Stromal cell of bone marrow (primary cell): Measurements from ENCODE around the gene ERGIC1.

Source experiments
- DNase-seq: peaks from one replicate; pipeline ENCODE4 v3.0.0-alpha.2; 2012; ENCODE audit warnings: low read depth

The ERGIC1 gene

DNA sequence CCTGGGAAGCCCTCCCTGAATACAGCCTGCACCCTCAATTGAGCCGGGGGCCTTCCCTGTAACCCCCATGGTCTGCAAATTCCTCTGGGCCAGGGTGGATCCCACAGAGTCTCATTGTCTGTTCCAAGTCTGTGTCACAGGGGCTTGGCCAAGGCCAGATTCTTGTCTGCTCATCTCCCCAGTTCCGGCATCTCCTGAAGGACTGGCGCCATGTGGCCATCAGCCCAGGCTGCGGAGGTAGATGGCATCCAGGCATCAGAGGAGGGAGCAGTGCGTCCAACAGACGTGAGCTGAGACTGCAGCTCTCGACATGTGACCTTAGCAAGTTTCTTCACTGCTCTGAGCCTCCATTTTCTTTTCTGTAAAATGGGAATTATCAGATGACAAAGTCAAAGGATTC lies 87.9 kb downstream of the ERGIC1 start:
- no peak for DNase-seq

DNA sequence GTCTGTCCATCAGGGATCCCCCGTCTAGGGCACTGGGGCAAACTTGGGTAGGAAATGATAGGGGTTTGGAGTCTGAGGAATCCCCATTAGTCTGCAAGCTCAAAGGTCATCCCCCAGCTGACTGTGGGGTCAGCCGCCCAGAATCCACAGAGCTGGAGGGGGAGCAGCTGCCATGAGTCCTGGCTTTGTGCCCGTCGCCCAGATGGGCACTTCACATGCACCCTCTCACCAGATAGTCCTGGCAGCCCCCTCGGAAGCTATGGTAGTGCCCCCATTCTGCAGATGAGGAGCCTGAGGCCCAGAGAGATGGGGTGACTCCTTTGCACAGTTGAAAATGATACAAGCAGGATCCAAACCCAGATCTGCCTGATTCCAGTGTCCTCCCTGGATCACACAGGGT lies 89.5 kb downstream of the ERGIC1 start:
- DNase-seq: no peak

DNA sequence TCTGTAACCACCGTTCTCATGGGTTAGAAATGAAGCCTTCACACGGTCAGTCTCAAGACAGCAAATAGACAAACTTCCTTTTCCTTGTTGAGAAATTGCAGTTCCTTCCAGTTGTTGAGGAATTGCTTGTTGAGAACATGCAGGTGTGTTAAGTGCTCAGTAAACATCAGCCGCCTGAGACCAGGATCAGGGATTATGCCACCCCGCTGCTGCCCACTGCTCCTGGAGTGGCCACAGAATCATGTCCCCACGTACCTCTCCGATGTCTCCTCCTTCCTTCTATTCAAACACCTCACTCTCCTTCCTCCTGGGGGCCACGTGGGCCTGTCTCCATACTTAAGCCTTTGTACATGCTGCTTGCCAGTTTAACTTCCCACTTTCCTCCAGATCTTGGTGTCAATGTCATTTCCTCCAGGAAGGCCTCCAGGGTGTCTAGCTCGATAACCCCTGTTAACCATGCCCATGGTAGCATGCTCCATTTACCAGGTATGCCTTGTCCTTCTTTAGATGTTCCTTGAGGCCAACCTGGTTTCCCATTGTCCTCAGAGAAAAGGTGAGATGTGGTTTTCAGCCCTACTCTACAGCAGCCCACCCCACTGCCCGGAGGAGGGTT lies 91.4 kb downstream of the ERGIC1 start:
- DNase-seq: no peak

DNA sequence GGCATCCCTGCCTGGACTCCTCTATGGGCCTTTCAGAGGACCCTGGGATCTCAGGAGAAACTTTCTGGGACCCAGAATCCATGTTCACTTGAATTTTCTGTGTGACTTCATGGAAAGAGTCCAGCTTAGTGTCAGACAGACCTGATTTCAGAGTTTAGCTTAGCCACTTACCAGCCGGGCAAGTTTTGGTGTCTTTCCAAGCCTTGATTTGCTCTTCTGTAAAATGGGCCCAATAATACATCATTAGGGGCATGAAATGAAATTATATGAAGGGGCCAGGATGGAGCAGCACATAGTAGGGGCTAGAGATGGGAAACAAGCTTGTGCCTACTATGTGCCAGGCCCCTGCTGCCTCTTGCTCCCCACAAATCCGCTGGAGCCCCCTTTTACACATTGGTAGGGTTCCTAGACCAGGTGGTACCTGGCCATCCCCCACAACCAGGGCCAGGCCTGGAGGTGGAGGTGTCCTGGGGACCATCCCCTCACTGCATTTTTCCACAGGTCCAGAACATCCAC lies 92.0 kb downstream of the ERGIC1 start:
- no peak for DNase-seq

DNA sequence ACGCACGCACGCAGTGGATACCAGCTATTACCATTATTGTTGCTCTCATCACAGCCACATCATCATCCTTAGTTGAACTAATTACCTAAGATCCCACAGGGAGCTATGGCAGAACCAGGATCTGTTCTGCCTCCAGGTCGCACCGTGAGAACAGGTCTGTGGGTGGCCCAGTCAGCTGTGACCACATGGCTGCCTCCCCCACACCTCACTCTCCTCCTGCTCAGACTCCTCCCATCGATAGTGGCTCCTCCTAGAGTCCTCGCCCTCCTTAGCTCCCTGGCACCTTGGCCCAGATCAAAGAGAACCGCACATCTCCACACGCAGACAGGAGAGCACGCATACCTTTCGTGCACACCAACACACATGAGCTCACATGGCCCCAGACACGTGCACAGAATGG lies 92.7 kb downstream of the ERGIC1 start:
- no peak for DNase-seq

DNA sequence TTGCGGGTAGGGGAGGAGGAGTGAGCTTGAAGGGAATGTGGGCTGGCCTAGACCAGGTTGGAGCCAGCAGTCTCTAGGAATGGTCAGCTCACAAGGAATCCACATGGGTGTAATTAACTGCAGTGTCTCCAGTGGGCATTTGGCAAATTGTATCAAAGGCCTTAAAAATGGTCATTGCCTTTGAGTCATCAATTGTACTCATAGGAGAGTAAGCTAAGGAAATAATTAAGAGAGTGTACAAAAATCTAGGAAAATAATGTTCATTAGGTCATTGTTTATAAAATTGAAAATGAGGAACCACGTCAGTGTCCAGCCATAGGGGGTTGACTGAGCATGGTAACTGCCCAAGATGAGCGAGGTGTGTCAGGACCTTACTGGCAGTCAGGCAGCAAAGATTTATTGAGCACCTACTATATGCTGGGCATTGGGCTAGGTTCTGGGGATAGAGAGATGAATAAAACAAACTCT lies 95.4 kb downstream of the ERGIC1 start:
- no peak for DNase-seq

DNA sequence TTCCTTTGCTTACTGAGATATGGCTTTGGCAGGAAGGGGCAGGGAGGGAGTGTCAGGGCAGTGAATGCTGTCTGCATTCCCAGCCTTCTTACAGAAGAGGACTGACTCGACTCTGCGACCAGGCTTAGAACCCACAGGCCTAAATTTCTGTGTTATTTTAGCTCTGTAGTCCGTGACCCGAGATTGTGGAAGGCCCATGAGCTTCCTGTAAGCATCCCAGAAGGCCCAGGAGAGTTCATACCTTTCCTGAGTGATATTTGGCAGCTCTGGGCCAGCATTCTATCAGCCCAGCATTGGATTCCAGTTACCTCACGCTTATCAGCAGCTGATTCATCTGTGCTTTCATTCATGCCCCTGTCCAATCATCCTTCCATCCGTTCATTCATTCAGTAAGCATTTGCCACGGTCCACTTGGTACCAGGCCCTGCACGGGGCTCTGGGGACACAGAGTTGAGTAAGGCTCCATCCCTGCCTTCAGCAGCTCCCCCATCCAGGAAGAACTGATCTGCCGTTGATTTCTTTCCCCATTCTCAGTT lies 97.0 kb downstream of the ERGIC1 start:
- peak; percentile 88 for DNase-seq

DNA sequence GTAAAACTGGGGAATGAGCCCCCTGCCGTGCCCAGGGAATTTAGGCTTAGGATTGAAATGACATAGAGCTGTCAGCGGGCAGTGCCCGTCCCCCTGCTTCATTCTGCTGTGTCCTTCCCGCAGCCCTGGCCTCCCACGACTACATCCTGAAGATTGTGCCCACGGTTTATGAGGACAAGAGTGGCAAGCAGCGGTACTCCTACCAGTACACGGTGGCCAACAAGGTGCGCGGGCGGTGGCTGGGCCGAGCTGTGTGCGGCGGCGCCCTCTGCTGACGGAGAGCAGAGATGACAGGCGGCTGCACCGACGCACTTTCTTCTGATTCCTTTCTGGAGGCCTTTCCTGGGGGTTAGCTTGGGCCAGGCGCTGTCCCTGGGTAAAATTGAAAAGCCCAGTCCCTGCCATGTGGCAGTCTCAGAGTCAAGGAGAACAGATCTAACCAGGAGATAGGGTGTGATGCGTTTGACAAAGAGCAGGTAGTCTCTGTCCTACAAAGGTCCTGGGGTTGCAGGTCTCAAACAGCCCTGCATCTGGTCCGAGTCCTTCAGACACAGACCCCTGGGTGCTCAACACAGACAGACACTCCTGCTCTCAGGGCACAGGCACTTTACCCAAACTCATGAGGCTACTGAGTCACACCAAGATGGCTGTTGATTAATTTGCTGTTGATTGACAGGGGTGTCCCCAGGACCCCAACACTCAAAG lies 98.4 kb downstream of the ERGIC1 start:
- no peak for DNase-seq

DNA sequence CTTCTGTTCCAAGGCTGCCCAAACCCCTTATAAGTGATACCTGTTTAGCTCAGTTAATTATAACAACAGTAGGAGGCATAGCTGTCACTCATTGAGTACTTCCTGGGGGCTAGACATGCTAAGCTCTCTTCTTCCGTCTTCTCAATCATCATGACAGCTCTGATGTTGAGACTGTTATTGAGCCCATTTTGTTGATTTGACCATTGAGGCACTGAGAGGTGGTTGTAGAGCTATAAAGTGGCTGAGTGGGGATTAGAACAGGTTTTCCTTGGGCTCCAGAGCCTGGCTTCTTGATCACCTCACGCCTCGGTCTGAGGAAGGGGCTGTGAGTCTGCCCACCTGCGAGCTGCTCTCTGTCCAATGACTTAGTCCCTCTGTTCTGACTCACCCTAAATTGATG lies 99.2 kb downstream of the ERGIC1 start:
- no peak for DNase-seq

DNA sequence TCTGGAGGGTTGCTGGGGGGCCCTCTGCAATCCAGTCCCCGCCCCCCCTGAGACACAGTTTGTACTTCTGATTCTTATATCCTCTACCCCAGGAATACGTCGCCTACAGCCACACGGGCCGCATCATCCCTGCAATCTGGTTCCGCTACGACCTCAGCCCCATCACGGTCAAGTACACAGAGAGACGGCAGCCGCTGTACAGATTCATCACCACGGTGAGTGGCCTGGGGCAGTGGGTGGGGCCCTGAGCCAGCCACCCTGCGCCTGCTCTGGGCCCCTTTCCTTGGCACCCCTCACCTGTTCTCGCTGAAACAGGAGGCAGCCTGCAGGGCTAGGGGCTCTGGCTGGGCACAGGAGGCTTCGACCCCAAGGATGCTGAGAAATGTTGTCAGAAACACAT lies 101.0 kb downstream of the ERGIC1 start:
- no peak for DNase-seq

DNA sequence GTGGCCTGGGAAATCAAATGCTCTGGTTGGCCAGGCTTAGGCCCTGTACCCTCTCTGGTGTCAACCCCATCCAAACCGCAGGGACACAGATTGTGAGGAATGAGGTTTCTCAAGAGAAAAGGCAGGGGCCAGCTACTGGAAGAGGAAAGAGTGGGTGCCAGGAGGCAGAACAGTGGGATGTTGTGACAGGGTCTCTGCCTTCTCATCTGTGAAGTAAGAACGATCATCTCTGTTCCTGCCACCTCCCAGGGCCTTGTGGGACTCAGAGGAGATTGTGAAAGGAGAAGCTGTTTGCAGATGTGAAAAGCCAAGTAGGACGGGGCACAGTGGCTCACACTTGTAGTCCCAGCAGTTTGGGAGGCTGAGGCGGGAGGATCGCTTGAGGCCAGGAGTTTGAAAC lies 102.3 kb downstream of the ERGIC1 start:
- DNase-seq: no peak

DNA sequence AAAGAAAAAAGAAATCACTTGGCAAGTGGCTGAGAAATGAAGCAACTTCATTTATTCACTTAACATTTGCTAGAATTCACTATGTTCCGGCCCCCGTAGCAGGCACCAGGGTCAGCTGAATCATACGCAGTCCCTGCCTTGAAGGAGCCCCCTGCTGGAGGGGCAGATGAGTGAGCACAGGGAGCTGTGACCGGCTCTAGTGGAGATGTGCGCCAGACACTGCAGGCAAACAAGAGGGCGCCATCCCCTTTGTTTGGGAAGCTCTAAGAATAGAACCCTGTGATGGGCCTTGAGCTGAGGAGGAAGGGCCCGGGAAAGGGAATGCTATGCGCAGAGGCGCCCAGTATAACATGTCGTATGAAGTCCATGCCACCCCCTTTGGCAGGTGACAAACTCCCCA lies 105.0 kb downstream of the ERGIC1 start:
- DNase-seq: no peak

DNA sequence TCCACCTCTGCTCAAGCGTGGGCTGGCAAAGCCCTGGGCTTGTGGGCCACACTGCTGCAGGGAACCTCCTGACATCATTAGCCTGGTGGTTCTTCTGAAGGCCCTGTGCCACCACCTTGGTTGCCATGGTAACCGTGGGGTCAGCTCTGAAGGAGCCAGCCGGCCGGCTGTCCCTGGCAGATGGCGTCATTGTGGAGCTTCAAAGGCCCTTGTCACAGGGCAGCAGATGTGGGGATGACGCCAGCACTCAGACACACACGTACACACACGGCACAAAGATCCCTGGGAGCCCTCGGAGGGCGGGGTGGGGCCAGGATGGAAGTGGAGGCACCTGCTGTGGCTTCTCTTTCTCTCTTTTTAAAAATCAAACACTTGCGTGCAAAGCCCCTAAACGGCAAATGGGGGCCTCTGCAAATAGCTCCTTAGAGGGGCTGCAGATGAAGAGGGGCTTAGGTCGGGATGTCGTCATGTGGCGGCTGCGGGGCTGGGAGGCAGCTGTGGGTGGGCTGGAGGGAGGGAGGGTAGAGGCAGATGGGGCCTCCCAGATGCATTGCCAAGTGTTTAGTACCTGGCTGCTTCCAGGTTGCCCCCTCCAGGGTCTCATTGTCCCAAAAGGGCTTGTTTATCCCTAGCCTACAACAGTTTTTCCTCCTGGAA lies 105.7 kb downstream of the ERGIC1 start:
- DNase-seq: no peak

DNA sequence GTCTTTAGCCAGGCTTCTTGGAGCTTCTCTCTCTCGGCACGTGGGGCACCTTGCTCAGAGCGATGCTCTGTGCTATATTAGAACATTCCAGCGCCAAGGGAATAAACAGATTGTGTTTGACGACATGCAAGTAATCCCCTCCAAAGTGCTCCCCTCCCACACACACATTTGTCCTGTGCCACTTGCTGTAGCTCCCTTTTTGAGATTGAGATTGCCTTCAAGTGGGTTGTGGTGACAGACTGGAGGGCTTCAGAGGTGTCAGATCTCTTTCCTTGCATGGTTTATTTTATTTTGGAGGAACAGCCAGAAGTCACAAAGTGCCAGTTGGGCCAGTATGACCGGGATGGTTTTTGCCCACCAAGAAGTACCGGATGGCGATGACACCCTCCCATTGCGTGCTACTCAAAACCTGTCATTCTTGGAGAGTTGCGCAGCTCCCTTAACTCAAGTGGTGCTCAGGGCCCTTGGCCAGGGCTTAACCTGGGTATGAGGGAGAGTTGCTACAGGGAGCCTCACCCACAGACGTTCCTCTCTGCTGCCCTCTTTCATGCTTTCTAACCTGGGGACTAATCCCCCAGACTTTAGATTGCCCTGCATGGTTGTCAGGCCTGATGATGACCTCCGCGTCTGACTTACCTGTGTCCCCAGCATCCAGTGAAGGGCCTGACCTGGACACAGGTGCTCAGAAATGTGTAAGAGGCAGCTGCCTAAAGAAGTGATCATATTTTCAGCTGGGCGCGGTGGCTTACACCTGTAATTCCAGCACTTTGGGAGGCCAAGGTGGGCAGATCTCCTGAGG lies 106.4 kb downstream of the ERGIC1 start:
- no peak for DNase-seq

DNA sequence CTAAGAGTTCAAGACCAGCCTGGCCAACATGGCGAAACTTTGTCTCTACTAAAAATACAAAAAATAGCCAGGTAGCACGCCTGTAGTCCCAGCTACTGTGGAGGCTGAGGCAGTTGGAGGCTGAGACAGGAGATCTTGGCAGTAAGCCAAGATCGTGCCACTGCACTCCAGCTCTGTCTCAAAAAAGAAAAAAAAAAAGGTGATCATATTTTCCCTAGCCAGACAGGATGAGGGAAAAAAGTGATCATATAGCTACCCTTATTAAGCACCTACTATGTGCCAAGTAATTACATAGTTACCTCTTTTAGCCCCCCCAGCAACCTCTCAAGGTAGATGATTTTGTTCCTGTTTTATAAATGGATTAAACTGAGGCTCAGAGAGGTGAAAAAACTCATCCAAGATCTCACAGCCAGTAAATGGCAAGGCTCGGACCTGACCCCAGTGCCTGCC lies 107.0 kb downstream of the ERGIC1 start:
- no peak for DNase-seq

DNA sequence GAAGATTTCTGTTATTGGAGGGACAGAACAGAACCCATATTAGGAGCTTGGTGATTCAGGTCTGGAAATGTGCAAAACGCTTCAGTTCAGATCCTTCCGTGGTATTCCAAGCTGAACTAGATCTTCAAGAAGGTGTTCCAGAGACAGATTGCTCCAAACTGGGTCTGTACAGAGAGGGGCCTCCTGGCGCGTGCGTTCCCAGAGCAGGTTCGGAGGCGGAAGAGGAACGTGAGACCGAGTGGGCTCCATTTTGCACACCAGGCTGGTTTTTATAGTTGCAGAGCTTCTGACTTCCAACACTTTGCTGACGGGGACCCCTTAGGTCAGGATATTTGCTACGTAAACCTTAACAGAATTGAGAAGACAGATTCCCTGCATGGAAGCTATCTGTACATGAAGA lies 108.5 kb downstream of the ERGIC1 start:
- no peak for DNase-seq

DNA sequence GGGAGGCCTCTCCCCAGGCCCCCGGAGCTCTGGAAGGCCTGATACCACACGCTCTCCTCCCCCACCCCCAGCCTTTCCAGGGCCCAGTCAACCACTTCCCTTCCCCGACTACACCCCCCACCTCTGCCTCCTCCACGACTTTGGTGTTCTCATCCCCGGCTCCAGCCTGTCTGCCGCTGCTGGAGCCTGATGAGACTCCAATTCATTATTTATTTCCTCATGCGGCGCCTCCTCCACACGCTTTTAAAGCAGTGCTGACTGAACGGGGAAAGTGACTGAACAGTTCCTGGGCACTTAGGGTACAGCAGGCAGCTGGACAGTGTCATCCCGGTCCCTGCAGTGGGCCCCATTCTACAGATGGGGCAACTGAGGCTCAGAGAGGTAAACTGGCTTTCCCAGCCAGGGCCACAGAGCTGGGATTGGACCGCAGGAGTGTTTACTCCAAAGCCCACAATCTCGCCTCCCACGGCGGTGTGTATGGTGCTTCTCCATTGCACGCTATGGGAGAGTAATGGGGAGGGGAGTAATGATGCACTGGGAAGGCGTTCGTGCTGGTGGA lies 109.3 kb downstream of the ERGIC1 start:
- peak; percentile 65 for DNase-seq

DNA sequence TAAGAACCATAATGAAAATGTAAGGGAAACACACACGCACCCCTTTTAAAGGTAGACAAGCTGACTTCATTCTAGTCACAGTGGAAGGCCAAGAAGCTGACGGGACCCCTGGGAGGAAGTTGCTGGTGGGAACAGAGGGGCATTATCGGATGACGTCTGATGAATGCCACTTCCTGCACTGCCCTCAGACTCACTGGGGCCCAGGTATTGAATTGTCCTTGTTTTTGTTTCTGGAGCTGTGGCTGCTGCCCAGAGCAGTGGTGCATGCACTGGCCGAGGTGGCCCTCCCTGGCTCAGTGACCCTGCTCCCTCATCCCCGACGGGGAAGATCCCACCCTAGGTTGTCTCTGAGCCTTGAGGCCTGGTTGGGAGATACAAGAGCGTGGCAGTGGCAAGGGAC lies 109.9 kb downstream of the ERGIC1 start:
- DNase-seq: no peak

DNA sequence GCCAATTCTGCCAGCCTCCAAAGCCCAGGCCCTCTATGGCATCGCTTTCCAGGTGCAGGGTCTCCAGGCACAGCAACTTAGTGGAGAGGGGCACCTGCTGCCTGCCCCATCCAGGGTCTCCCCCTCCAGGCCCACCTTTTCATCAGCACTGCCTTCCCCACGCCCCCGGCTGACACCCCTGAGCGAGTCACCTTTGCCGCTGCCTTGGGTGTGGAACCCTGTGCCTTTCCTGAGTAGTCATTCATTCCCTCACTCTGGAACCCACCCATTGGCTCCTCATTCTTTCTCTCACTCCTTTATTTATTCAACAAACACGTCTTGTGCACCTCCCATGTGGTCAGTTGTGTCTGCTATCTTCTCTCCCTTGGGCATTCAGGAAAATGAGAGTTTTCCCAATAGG lies 110.7 kb downstream of the ERGIC1 start:
- no peak for DNase-seq

DNA sequence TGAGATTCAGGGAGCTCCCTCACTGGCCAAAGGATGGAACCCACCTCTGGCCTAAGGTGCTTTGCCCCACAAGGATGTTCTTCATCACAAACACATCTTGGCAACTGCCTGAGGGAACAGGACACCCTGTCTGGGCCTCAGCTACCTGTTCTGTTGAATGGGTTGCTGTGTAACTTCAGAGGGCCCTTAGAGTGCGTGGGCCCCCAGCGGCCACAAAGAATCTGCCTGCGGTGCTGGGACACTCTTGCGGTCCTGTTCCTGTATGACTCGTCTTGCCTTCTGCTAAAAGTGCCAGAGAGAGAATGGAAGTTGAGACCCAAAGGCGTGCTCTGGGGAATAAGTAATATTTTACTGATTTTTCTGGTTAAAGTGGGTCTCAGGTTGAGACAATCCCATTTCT lies 111.1 kb downstream of the ERGIC1 start:
- DNase-seq: no peak

DNA sequence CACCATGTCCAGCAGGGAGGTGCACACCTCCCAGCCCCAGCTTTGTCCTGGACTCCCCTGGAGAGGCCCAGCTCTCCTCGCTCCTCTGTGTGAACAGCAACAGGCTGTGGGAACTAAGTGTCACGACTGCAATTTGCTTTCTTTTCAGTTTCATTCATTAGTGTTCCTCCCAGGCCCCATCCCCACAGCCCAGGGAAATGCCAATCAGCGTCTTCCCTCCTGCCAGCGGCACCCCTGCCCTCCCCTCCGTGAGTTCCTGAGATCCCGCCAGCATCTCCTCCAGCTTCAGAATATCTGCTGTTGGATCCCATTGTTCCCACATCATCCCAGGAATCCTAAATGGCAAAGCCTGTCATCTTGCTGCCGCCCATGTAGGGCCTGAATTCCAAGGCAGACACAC lies 112.1 kb downstream of the ERGIC1 start:
- no peak for DNase-seq

DNA sequence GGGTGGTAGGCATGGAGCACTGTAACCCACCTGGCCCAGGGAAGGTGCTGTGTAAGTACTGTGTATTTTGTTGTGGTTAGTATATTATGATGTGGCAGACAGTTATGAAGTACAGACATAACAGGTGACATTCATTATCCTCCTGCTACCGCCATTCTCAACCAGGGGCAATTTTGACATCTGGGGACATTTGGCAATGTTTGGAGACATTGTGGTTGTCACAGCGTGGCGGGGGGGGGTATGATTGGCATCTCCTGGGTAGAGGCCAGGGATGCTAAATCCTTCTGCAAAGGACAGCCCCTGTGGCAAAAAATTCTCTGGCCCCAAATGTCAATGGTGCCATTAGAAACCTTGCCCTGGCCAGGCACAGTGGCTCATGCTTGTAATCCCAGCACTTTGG lies 115.4 kb downstream of the ERGIC1 start:
- no peak for DNase-seq
